WI38 (cell line): Measurements from ENCODE around the gene FOCAD.
A peak's percentile ranks its signal among the peaks of the same experiment; 100 is the strongest.

ENCODE experiments used
- H3K4me3 ChIP-seq: 2 replicates; pipeline ENCODE4 v1.5.1; 2011; ENCODE audit warnings: low read depth, mild to moderate bottlenecking, control low read depth, low read length
- TF ChIP-seq, protein P1 (sequence below): IDR thresholded peaks from 2 replicates; pipeline ENCODE4 v1.5.1; 2012; ENCODE audit warnings: low read depth, mild to moderate bottlenecking, control low read depth, low read length

The FOCAD gene

DNA sequence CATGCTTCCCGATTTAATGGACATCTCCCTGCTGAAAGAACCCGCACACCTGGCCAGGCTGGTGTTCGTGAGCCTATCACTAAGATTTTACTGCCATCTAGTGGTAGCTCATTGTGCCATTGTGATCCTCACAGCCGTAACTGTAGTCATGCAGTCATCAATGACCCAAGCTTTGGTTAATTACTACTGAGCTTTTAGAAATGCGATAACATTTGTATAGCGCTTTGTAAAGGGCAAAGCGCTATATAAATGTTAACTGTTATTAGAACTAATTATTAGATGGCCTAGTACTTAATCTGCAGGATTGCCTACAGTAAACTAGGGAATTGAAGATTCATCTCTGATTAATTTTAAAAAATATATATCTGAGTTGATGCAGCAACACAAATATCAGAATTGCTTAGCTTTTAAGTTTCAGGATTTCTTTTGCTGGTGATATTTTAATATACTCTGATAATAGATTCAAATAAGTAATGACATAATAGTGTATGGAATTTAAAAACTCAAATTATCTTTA is 257.2 kb downstream of the FOCAD start:
- H3K4me3 ChIP-seq: no peak overlapping the region
- TF ChIP-seq, protein P1, sequence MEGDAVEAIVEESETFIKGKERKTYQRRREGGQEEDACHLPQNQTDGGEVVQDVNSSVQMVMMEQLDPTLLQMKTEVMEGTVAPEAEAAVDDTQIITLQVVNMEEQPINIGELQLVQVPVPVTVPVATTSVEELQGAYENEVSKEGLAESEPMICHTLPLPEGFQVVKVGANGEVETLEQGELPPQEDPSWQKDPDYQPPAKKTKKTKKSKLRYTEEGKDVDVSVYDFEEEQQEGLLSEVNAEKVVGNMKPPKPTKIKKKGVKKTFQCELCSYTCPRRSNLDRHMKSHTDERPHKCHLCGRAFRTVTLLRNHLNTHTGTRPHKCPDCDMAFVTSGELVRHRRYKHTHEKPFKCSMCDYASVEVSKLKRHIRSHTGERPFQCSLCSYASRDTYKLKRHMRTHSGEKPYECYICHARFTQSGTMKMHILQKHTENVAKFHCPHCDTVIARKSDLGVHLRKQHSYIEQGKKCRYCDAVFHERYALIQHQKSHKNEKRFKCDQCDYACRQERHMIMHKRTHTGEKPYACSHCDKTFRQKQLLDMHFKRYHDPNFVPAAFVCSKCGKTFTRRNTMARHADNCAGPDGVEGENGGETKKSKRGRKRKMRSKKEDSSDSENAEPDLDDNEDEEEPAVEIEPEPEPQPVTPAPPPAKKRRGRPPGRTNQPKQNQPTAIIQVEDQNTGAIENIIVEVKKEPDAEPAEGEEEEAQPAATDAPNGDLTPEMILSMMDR: peak; percentile 69

DNA sequence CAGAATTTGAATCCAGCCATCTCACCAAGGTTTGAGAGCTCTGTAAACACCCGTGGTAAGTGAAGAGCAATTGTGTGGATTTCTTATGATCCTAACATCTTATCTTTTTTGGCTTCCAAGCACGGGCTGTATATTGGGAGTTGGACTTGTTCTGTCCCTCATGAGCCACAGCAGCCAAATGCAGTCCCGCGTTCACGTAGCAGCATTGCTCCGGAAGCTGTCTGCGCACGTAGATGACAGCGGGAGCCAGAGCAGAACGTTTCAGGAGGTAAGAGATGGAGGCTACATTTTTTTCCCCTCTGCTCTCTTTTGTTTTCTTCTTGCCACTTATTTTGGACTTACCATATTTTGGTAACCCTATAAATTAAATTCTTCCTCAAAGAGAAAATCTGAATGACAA is 260.4 kb downstream of the FOCAD start:
- TF ChIP-seq, protein P1: no peak

GRCh38 chr9:20945269-20945668 is 261.2 kb downstream of the FOCAD start:
- no peak overlapping the region for H3K4me3 ChIP-seq
- TF ChIP-seq, protein P1: no peak

More for the DNA sequence above, 260.4 kb downstream of the FOCAD start:
- no peak overlapping the region for H3K4me3 ChIP-seq

GRCh38 chr9:20945856-20946255 is 261.8 kb downstream of the FOCAD start:
- TF ChIP-seq, protein P1: no peak
- H3K4me3 ChIP-seq: no peak overlapping the region

DNA sequence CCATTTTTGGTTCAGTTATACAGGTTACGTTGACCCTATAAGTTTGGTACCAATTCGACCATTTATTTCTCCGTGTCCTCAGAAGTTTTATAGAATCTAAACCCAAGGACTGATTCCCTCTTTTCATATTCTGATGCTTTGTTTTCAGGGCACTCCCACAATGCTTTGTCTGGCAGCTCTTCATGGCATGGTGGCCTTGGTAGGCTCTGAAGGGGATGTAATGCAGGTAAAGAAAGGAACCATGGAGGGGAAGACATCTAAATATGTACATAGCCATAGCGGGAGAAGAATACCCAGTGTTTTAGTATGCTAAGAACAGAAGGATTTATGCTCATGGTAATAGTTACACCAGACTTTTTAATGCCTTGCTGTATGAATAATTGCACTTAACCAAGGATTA is 264.6 kb downstream of the FOCAD start:
- TF ChIP-seq, protein P1: no peak
- no peak overlapping the region for H3K4me3 ChIP-seq

DNA sequence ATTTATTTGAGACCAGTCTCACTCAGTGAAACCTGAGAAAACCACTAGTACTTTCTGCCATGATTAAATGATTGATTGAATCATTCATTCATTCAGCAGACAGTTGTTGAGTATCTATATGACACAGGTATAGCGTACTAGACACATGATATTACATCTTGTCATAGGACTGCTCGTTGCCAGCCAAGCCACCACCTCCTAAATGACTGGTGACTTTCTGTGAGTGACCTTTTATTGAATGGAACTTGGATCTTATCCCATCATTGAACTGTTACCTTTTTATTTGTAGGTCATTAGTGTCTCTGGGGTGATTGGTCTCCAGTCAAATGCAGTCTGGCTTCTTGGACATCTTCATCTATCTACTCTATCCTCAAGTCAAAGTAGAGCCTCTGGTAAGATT is 266.6 kb downstream of the FOCAD start:
- TF ChIP-seq, protein P1: no peak
- H3K4me3 ChIP-seq: no peak overlapping the region

DNA sequence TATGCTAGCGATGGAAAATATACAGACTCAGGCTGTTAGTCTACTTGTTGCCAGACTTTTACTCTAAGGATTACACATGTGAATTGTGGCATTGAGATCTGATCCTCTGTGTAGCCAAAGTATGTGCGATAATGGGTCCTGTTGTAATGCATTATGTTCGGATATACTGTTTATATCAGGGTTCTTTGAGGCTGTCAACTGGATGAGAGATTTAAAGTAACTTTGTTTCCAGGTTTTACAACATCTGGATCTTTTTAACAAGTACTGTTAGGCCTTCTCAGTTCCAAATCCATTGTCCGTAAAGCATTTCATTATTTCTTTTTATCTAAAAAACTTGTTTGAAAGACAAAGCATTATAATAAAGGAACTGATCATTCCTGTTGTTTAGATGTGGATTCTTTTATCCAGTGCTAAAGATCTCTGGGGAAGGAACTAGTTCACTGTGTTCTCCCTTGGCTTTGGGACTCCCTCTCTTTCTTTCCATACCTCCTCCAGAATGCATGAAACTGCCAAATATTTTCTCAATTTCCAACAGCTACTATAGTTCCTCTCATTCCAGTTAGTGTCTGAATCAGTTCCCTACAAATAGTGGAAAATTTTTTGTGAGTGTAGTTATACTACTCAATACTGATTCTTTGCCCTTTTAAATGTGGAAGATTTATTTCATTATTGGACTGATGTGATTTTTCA is 278.6 kb downstream of the FOCAD start:
- TF ChIP-seq, protein P1: no peak
- H3K4me3 ChIP-seq: no peak overlapping the region
